ENCODE data around the gene GSDMA. TPM values are rescaled to one million over a fixed set of nuclear protein-coding genes. Genes with fewer than 3 reads are reported as not detected.

Gene GSDMA
- total RNA-seq, 1 experiment from 2014 or later = 0.55 TPM

- BruUV-seq (replicated peaks) = no TSS peak
- Histone ChIP-seq H3K27ac (peak overlapping the region; percentile 3; the same call in 1 of the 2 replicates), H4K20me1 (ENCODE audit: insufficient read depth) (no peaks in the 10 kb centered on the region), H3K9me2 (ENCODE audit: insufficient read depth) (no peaks in the 10 kb centered on the region), H3K4me1 (replicated peaks; ENCODE audit: insufficient read depth) (peaks cover 70% of the 10 kb centered on the region), H3F3A (ENCODE audit: insufficient read depth, low read depth) (peaks cover 56% of the 10 kb centered on the region), H2AFZ (no peak overlapping the region), H3K27me3 (ENCODE audit: insufficient read depth, low read depth) (no peaks in the 10 kb centered on the region), H3K36me3 (ENCODE audit: low read depth) (peaks cover 4% of the 10 kb centered on the region; the same call in 1 of the 2 replicates), H3K4me2 (peak overlapping the region; percentile 38), H3K4me3 (no peak overlapping the region), H3K79me2 (ENCODE audit: low read depth) (no peaks in the 10 kb centered on the region), H3K9me3 (ENCODE audit: insufficient read depth, low read depth) (no peaks in the 10 kb centered on the region)
- ChIA-PET CTCF (interaction anchor here (0.6 kb wide), 1 partner anchor 126 kb away, joined by 3 read pairs; no protein-coding TSS in a partner anchor), POLR2A (ENCODE audit: unreplicated experiment) (no interaction called here)
- no peak for DNase-seq
- intact Hi-C loops (cut with micrococcal nuclease; ENCODE audit: unreplicated experiment) = loop anchor here (5.0 to 10.0 kb wide), 2 partner anchors 286 to 291 kb away; partner anchors contain the start of gene GRB7
- TF ChIP-seq EZH2 (IDR thresholded peaks at IDR 0.05; ENCODE audit: low read depth) (no peak), CTCF (conservative IDR thresholded peaks at IDR 0.05) (no peak)
Measured at GRCh38 chr17:40023590-40024292, 60.9 kb downstream of the GSDMA start.

- CTCF ChIA-PET = interaction anchor here (0.6 kb wide), 1 partner anchor 12 kb away, joined by 15 read pairs; no protein-coding TSS in a partner anchor
- H2AFZ ChIP-seq = no peak overlapping the region
- no peak for TF ChIP-seq CTCF (conservative IDR thresholded peaks at IDR 0.05)
- TF ChIP-seq EZH2 (IDR thresholded peaks at IDR 0.05; ENCODE audit: low read depth) = no peak
- no peaks in the 10 kb centered on the region for H3K79me2 ChIP-seq (ENCODE audit: low read depth)
- BruUV-seq (replicated peaks) = no TSS peak
- H3K27me3 ChIP-seq (ENCODE audit: insufficient read depth, low read depth) = no peaks in the 10 kb centered on the region
- H3F3A ChIP-seq (ENCODE audit: insufficient read depth, low read depth) = peaks cover 56% of the 10 kb centered on the region
- peak overlapping the region; percentile 60 for H3K4me2 ChIP-seq
- H3K4me1 ChIP-seq (replicated peaks; ENCODE audit: insufficient read depth) = peaks cover 70% of the 10 kb centered on the region
- peak in 1 of 2 experiments; percentile 42 for DNase-seq
- no peak overlapping the region for H3K4me3 ChIP-seq
- intact Hi-C loops (cut with micrococcal nuclease; ENCODE audit: unreplicated experiment) = loop anchor here (5.0 to 10.0 kb wide), 2 partner anchors 288 to 290 kb away; partner anchors contain the start of gene GRB7
- POLR2A ChIA-PET (ENCODE audit: unreplicated experiment) = no interaction called here
- H3K9me3 ChIP-seq (ENCODE audit: insufficient read depth, low read depth) = no peaks in the 10 kb centered on the region
- no peaks in the 10 kb centered on the region for H3K36me3 ChIP-seq (ENCODE audit: low read depth)
- H3K9me2 ChIP-seq (ENCODE audit: insufficient read depth) = no peaks in the 10 kb centered on the region
- H3K27ac ChIP-seq = no peak overlapping the region
- no peaks in the 10 kb centered on the region for H4K20me1 ChIP-seq (ENCODE audit: insufficient read depth)
Measured at GRCh38 chr17:40024901-40025300, 62.1 kb downstream of the GSDMA start.

DNA sequence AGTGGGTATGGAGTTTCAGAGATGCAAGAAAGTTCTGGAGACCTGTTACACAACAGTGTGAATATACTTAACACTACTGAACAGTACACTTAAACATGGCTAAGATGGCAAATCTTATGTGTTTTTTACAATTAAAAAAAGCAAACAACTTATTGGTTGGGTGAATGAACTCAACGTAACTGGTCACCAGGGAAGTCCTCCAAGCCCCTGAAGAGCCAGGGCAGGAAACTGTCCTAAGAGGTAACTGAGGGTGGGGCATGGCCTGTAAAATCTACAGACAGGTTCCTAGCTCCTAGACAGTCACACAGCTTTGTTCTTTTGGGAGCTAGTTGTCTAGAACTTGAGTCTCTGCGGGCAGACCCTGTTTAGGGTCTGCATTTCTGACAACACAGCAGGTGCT, 62.8 kb downstream of the GSDMA start:
- Histone ChIP-seq H3K79me2 (ENCODE audit: low read depth) (no peaks in the 10 kb centered on the region), H3K27ac (no peak overlapping the region; the same call in 1 of the 2 replicates), H3K9me2 (ENCODE audit: insufficient read depth) (no peaks in the 10 kb centered on the region), H4K20me1 (ENCODE audit: insufficient read depth) (no peaks in the 10 kb centered on the region), H2AFZ (no peak overlapping the region), H3K4me3 (no peak overlapping the region), H3K9me3 (ENCODE audit: insufficient read depth, low read depth) (no peaks in the 10 kb centered on the region), H3F3A (ENCODE audit: insufficient read depth, low read depth) (peaks cover 55% of the 10 kb centered on the region), H3K4me2 (peak overlapping the region; percentile 60), H3K36me3 (ENCODE audit: low read depth) (no peaks in the 10 kb centered on the region), H3K4me1 (replicated peaks; ENCODE audit: insufficient read depth) (peaks cover 67% of the 10 kb centered on the region), H3K27me3 (ENCODE audit: insufficient read depth, low read depth) (no peaks in the 10 kb centered on the region)
- no TSS peak for BruUV-seq (replicated peaks)
- no peak for DNase-seq
- ChIA-PET POLR2A (ENCODE audit: unreplicated experiment) (no interaction called here), CTCF (interaction anchor here (0.5 to 1.0 kb wide), 2 partner anchors 14 to 213 kb away, joined by 3 to 5 read pairs; no protein-coding TSS in a partner anchor)
- intact Hi-C loops (cut with micrococcal nuclease; ENCODE audit: unreplicated experiment) = loop anchor here (10.0 kb wide), 1 partner anchor 289 kb away; no protein-coding TSS in a partner anchor
- no peak for TF ChIP-seq CTCF (conservative IDR thresholded peaks at IDR 0.05)
- TF ChIP-seq EZH2 (IDR thresholded peaks at IDR 0.05; ENCODE audit: low read depth) = no peak

Data from PC-9 (cell line).